HG03135 (cell line): ENCODE data around the gene CDK17.
A peak's percentile ranks its signal among the peaks of the same experiment; 100 is the strongest.
"Not testable (repeated sequence)": the region's sequence is repeated elsewhere in the genome, so short reads cannot be mapped to it uniquely, and the experiment has no call there.

ENCODE experiments used
- ATAC-seq: cut with Tn5 transposase; IDR thresholded peaks from one replicate; pipeline ENCODE4 v1.9.1; 2021; ENCODE audit warnings: mild to moderate bottlenecking, moderate library complexity; ENCODE audit not compliant: unreplicated experiment

Gene CDK17

DNA sequence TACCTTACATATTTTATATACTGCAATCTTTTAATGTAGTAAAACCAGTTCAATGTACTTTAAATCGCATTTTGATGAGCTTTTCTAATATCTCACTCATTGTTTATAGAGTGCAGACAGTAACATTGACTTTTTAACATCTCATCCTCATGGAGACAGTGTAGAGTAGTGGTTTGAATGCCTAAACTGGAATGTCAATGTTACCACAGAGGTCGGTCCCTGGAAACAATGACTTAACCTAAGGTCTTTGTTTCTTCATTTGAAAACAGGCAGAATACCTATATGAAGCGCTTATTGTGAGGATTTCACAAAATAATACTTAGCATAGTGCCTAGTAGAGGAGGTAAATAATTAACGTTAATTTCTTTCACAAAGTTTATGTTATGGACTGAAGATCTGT, 5.0 kb downstream of the CDK17 start:
- no peak for ATAC-seq

DNA sequence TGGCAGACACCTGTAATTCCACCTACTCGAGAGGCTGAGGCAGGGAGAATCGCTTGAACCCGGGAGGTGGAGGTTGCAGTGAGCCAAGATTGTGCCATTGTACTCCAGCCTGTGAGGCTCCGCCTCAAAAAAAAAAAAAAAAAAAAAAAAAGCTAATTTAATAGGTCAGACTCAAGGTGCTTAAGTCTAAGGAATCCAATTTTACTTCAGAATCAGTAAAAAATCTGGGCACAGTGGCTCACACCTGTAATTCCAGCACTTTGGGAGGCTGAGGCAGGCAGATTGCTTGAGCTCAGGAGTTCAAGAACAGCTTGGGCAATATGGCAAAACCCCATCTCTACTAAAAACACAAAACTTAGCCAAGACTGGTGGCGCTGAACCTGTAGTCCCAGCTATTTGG, 7.0 kb downstream of the CDK17 start:
- ATAC-seq: not testable (repeated sequence)

DNA sequence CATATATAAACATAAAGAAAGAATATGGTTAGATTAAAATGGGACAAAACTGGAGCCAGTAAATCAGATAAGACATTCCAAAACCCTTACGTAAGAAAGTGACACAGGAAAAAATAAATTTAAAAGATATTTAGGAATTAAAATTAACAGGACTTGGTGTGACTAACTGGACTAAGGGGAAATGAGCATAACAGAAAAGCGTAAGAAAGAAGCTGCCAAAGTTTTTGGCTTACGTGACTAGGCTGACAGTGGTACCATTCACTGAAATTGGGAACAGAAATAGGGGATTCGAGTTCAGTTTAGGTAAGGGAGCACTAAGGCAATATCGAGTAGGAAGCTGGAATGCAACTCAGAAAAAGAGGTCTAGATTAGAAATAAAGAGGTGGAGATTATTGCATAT, 7.8 kb downstream of the CDK17 start:
- ATAC-seq: no peak

DNA sequence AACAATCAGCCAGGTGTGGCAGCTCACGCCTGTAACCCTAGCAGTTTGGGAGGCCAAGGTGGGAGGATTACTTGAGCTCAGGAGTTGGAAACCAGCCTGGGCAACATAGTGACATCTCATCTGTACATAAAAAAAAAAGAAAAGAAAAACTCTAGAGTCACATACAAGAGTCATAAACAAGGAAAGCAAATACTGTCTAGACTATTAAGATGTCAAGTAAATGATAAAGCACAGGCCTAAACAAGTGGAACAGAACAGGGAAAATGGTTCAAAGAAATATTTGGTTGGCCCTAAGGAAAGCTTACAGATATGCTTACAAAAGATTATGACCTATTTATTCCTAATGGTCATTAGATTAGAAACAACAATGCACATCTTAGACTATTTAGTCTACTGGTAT, 12.3 kb downstream of the CDK17 start:
- no peak for ATAC-seq

DNA sequence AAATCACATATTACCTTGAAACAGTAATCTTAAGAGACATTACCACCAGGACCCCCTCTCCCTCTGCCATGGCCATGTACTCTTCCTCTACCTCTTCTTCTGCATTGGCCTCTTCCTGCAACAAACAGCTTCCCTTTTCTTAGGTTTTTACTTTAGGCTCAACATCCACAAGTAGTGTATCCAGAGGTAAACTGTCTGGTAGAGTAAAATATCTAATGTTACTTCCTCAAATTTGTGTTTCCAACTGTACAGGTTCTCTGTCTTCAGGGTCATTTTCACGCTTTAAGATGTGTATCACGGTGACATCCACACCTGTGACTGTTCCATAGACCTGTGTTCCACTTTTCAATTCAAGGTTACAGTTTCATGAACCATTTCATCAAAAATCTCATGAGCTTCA, 13.4 kb downstream of the CDK17 start:
- ATAC-seq: no peak

- no peak for ATAC-seq
Measured at GRCh38 chr12:96383991-96384390, 16.2 kb downstream of the CDK17 start.

DNA sequence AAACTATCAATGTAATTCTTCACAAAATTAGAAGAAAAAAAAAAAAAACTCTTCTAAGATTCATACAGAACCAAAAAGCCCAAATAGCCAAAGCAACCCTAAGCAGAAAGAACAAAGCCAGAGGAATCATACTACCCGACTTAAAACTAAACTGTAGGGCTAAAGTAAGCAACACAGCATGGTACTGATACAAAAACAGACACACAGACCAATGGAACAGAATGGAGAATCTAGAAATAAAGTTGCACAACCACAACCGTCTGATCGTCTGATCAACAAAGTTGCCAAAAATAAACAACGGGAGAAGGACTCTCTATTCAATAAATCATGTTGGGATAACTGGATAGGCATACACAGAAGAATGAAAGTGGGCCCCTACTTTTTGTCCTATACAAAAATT, 16.9 kb downstream of the CDK17 start:
- ATAC-seq: no peak

DNA sequence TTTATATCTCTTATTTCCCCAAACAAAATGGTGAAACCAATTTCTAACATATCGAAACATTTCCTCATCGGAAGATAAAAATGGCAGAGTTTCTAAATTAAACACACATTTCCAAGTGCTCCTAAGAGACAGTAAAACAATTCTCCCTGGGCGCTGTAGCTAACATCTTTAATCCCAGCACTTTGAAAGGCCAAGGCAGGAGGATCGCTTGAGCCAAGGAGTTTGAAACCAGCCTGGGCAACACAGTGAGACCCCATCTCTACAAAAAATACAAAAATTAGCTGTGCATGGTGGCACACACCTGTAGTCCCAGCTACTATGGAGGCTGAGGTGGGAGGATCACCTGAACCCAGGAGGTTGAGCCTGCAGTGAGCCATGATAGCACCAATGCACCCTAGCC, 20.5 kb downstream of the CDK17 start:
- ATAC-seq: not testable (repeated sequence)

DNA sequence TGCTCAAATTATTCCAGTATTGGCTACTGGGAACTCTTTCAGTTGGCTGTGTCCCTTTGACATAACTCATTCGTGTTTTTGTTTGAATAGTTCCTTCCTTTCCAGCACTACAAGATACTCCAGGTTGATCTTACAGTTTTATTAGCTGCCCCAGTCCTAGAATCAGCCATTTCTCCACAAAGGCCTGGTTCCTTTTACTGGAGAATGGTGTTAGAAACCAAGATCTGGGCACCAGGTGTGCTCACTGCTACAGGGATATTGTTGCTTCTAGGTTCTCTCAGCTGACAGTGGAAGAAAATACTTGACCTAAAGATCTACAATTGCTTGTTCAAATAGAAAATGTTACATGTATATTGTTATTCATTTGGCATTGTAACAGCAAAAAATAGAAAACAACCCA, 21.9 kb downstream of the CDK17 start:
- no peak for ATAC-seq

DNA sequence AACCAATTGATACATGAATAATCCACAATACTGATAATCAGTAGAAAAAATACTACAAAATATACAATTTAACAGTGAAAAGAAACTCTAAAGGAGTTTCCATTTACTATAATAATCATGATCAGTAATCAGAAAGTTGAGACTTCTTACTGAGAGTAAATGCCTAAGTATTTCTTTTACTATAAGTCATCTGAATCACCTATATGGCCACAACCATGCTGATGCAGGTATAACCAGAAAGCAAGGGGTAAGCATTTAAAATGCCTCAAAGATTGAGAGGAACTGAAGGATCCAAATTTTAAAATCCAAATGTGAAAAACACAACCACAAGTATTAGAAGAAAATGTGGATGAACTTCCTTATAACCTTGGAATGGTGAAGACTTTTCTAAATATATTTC, 23.4 kb downstream of the CDK17 start:
- no peak for ATAC-seq

DNA sequence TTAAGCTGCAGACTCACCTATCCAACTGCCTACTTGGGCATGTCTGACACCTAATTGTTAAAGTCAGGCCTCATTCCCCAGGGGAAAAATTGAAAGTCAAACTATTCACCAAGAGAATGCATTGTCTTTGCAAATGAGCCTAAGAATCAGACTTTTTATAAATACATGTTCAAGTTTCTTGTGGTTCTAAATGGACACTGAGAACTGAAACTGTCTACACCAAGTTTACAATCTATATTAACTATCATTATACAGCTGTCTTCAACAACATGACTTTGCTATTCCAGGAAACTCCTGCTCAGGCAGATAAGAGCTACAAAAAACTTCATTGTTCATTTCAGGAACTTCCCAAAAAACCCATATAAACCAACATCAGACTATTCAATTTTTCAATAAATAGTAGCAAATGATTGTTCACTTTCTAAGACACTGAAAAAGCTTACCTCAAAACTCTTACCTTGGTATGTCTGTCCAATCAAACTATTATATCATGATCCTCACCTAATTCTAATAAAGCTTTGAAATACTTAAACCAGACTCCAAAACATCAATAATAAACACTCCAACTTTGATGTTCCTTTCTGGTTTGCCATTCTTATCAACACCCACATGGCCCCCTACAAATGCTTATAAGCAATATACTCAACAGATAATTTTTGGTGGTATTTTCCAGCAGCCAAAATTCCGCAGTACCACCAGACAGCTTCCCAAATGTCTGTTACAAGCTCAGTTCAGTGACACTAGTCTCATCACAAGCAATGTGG, 24.2 kb downstream of the CDK17 start:
- peak; percentile 56 for ATAC-seq

GRCh38 chr12:96375170-96375569, 25.1 kb downstream of the CDK17 start:
- ATAC-seq: no peak

GRCh38 chr12:96371790-96372699, 28.2 kb downstream of the CDK17 start:
- no peak for ATAC-seq

- ATAC-seq: no peak
Measured at GRCh38 chr12:96371138-96371789, 29.0 kb downstream of the CDK17 start.

DNA sequence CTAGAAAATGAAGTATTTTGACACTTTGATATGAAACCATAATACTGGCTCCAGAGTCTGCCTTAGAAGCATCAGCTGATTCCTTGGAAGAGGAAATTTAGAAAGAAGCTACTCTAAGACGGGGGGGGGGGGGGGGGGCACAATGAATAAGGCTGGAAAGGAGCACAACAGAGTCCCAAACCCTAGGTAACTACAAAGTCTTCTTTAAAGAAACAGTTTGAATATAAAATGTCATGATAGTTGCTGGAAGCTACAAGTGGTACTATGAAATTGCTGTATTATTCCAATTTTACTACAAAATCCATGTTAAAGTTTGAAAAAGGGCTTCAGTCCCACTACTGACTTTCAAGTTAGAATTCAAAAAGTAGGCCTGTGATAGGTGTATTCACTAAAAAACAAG, 31.6 kb downstream of the CDK17 start:
- no peak for ATAC-seq

DNA sequence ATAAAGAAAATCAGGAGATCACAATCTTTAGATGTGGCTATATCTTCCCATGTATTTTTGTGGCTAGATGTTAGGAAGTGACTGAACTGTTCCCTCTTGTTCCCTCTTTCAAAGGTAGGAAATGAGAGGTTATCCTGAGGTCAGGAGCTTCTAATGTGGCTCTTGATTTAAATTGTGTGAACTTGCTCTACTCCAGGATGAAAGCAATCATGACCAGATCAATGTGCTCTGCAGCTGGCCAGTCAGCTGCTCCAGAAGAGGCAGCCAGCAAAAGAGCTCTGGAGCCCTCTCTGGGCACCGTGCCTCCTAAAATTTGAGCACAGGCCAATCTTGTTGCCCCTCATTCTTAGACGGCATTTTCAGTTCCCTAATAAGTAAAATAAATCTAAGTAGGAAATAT, 32.0 kb downstream of the CDK17 start:
- ATAC-seq: no peak

GRCh38 chr12:96366381-96366654, 33.9 kb downstream of the CDK17 start:
- no peak for ATAC-seq

DNA sequence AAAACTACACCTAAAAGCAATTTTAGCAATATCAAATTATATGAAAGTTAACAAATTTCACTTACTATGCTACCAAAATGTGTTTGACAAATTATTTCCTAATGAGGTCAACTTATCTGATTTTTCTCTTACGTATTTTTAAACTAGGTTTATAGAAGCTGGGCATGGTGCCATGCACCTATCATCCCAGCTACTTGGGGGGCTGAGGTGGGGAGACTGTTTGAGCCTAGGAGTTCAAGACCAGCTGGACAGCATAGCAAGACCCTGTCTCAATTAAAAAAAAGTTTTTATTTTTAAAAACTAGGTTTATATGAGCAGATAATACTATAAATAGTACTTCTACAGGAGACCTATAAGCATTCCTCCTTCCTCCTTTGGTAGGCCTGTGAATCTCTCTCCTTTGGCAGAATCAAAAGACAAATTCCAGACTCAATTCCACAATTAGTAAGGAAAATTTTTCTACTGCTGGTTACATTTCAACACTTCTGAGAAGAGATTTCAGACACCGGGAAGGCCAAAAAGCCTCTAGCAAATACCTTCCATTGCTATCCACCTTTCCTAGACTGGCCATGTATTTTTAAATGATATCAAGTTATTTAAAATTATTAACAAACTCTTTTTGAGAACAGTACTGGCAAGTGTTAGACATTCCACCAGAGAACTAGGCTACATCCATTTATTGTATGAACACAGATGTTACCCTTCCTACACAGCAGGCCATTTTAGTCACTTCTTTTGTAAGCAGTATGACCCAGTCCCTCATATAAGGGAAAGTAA, 34.4 kb downstream of the CDK17 start:
- no peak for ATAC-seq

DNA sequence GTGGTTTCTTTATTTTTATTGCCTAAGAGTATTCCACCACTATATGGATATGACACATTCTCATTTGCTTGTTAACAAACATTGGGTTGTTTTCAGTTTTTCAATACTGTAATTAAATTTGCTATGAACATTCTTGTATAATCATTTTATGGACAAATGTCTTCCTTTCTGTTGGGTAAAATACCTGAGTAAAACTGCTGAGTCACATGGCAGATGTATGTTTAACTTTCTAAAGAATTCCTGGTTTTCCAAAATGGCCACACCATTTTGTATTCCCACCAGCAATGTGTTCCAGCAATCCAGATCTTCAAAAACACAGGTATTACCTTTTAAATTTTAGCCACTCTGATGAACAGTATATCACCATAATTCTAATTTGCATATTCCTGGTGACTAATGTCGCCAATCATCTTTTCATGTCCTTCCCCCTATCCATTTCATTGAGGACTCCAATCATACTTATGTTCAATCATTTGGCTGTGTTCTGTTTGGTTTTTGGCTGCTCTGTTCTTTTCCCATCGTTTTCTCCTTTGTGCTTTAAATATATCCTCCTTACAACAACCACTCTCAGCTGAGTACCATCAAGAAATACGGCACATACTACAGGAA, 36.0 kb downstream of the CDK17 start:
- ATAC-seq: no peak

- no peak for ATAC-seq
Measured at GRCh38 chr12:96361074-96361473, 39.2 kb downstream of the CDK17 start.

DNA sequence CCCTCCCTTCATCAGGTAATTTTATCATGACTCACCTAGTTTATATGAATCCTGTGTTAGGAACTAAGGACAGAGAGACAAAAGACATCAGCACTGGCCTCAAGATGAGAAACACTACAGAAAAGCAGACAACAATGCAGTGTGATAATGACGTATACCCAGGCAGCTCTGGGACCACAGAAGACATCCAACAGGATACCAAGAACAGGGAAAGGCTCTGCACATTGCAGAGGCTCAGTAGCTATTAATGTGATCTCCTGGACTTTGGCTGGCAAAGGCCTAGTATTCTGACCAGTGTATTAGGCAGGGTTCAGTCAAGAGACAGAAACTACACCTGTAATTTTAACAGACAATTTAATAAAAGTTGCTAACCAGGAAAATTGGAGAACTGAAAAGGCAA, 39.7 kb downstream of the CDK17 start:
- ATAC-seq: no peak
